PC-3 (cell line): ENCODE measurements around the gene CYP2S1.

ENCODE experiments used
- CTCF ChIP-seq: fragments of 300-600 bp; sonication (generic); conservative IDR thresholded peaks from 2 replicates; pipeline ENCODE4 v1.5.1; 2017; ENCODE audit warnings: antibody characterized with exemption, low read depth, mild to moderate bottlenecking, low read length
- EZH2 ChIP-seq: fragments of 300-600 bp; sonication (generic); IDR thresholded peaks from one replicate; pipeline ENCODE4 v1.6.1; 2017; ENCODE audit warnings: antibody characterized with exemption, mild to moderate bottlenecking, low read length; ENCODE audit not compliant: unreplicated experiment

- TF ChIP-seq CTCF: no peak
- TF ChIP-seq EZH2: no peak
Measured at GRCh38 chr19:41221514-41222205, 28.6 kb downstream of the CYP2S1 start.
